HG02759 (cell line): Measurements from ENCODE around the gene MKRN2OS.

Experiments used
- ATAC-seq: cut with Tn5 transposase; IDR thresholded peaks from one replicate; pipeline ENCODE4 v1.9.1; 2021; ENCODE audit warnings: mild to moderate bottlenecking, moderate library complexity; ENCODE audit not compliant: unreplicated experiment

MKRN2OS gene, protein sequence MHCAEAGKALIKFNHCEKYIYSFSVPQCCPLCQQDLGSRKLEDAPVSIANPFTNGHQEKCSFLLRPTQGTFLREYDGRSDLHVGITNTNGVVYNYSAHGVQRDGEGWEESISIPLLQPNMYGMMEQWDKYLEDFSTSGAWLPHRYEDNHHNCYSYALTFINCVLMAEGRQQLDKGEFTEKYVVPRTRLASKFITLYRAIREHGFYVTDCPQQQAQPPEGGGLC

DNA sequence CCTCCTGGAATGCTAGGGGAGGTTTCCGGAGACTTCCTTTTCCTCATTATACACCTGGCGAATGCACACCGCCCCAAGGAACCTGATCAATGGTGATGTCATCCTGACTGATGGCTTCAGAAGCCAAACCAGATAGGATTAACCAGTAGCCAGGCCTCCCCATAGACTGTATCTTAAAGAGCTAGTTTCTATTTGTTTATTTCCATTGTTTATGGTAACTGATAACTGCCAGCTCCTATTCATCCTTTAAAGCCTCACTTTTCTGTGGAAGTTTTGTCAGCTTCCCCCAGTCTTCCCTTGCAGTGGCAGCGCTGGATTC is at the start of gene MKRN2OS:
MKRN2OS (minus strand) TSS at position 27 of the 319 bp plus-strand sequence. CDS start 35 bp downstream, outside the sequence.
- no peak for ATAC-seq

DNA sequence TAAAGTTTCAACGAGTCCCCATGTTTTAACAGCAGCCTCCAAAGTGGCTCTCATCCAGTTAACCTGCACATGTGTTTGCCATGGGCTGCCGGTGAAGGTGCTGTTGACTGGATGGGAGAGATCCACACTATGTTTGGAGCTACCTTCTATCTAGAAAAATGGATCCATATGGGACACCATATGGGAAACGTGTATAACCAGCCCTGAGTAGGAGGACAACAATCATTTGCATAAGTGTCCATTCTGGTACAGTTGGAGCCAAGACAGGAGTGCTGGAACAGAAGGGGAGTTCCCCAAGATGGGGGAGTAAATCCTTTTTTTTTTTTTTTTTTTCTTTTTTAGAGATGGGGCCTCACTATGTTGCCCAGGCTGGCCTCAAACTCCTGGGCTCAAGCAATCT is 48.2 kb upstream of the MKRN2OS start:
- no peak for ATAC-seq

DNA sequence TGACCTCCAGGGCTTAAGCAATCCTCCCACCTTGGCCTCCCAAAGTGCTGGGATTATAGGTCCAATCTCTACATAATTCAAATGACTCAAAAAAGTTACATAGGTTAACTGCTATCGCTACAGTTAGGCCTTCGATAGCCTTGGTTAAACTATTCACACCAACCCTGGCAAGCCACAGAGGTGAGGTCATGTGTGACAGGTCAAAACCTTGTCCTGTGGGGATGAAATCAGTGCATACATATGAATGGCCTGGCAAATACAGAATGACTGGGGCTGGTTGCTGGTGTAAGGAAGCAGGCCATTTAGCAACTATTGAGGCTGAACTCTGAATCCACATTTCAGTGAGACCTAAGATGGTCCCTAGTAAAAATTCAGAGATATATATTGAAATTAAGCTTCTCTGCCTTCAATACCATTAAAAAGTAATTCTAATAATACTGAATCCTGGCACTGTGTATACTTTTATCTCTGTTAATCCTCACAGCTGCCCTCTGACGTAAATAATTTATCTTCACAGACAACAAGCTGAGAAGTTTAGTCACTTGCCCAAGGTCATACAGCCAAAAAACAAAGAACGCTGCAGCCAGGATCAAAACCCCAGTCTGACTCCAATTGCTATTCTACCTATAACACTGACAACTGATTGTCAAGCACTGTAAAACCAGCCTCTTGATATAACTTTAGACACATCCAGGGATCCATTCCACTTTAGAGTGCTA is 46.9 kb upstream of the MKRN2OS start:
- ATAC-seq = no peak

DNA sequence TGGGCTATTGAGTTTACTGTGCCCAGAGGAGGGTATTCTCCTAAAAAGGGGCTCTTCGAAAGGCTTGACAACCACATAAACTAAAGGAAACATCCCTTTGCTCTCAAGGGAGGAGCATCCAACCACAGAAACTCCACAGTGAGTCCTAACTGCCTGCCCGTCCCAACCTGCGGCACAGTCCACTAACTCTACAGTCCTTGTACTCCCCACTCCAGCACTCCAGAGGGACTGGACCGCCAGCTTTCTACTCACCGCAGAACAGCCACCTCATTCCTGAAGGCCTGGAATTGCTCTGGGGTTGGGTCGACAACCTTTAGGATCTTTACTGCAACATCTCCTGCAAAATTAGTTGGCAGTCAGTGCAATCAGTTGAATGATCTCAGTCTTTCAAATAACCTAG is 46.2 kb upstream of the MKRN2OS start:
- no peak for ATAC-seq

DNA sequence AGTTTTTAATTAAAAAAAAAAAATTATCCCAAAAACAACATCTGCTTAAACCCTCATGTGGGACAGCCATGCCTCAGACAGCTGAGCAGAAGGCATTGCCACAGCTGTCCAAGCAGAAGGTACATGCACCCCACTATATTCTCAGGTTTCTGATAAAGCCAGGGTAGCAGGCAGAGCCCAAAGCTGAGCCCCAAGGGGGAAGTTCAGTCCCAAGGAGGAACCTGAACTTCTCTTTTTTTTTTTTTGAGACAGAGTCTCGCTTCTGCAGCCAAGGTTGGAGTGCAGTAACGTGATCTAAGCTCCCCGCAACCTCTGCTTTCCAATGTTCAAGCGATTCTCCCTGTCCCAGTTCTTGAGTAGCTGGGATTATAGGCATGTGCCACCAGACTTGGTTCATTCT is 44.8 kb upstream of the MKRN2OS start:
- ATAC-seq = no peak

DNA sequence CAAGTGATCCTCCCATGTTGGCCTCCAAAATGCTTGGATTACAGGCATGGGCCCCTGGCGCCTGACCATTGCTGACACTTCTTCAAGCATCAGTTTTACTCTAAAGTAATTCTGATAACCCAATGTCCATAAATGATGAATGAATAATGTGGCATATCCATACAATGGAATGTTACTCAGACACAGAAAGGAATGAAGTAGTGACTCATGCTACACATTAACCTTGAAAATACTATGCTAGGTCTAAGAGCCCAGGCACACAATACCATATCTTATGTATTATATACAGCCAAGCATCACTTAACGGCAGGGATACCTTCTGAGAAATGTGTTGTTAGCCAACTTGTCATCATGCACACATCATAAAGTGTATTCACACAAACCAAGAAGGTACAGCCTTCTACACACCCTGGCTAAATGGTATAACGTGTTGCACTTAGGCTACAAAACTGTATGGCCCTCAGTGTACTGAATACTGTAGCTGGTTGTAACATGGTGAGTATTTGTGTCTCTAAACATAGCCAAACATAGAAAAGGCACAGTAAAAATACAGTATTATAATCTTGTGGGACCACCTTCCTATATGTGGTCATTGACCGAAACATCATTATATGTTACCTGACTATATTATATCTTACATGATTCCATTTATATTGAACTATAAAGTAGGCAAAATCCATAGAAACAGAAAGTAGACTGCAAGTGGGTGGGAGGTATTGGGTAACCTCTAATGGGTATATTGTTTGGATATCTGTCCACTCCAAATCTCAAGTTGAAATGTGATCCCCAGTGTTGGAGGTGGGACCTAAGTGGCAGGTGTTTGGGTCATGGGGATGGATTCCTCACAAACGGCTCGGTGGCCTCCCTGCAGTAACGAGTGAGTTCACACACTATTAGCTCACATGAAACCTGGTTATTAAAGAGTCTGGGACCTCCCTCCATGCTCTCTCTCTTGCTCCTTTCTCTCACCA is 43.0 kb upstream of the MKRN2OS start:
- no peak for ATAC-seq

DNA sequence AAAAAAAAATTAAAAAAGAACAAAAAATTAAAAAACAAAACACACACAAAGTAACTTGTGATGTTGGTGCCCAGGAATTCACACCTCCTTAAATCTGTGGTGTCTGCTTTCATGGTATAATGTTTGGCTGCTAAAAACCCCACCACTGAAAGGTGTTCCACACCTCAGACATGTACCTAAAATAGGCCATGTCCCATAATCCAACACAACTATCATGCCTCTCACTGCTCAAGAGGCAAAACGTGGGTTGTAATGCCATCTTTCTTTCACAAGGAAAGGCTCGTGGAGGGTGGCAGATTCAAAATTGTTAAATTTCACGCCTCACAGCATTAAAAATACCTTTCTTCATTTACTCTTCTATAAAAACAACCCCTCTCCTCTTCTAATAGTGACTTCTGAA is 41.1 kb upstream of the MKRN2OS start:
- no peak for ATAC-seq

DNA sequence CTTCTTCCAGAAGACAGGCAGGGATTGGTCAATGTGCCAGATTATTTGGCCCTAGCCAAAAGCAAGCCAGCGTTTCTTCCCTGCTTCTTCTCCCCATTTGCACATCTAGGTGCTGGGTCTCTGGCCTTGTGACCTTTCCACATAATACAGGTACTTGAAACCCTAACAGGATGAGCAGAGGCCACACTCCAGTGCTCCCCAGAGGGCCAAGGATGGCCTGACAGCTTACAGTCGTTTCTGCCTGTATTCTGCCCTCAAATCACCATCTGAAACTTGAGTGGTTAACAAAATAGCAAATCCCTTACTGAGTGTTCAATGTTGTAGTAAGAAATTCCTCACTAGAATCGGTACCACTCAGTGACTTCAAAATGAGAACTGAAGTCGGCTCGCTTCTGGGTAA is 40.7 kb upstream of the MKRN2OS start:
- peak; percentile 68 for ATAC-seq

DNA sequence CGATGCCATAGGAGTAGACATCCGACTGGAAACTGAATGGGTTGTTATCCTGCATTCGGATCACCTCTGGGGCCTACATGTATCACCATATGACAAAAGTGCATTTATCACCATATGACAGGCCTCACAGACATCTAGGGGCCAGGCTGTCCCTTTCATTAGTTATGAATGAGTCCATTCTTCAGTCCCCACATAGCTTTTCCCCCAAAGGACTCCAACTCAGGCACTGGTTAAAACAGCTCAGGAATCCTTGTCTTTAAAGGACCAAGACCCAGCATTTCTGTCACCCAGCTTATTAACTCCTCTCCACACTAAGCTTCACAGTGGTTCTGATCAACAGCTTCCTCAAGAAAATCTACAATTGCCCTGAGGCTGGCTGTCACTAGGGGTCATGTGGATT is 39.9 kb upstream of the MKRN2OS start:
- ATAC-seq = no peak

DNA sequence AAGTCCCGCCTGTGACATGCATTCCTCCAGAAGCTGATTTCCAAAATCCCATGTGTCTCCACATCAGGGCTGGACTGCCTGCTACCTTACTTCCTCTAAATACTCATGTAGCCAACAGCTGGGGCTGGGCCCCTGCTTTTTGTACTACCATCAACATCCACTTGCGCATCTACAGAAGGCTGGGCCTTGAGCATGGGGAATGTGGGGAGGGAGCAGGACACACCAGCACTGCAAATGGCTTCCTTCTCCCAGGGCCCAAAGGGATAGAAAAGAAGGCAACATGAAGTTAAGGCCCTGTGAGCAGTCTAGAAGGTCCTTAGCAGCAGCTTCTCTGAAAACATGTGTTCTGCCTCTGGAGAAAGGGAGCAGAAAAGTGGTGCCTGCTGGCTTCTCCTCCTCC is 38.8 kb upstream of the MKRN2OS start:
- ATAC-seq = no peak

DNA sequence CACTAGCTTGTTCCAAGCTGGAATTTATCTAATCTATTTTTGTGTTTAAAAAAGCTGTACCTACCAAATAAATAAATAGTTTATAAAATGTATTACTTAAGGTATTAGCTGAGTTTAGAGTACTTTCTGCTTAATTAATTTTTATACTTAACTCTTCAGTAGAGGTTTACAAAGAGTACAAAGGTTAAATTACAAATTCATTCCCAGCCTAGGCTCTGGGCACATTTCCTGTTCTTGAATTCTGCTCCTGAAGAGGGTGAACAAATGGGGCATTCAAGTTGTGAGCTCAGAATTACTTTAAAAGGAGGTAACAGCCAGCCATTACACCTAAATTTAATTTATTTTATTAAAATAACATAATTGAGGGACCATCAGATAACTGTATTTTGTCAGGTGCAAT is 38.0 kb upstream of the MKRN2OS start:
- ATAC-seq = no peak

DNA sequence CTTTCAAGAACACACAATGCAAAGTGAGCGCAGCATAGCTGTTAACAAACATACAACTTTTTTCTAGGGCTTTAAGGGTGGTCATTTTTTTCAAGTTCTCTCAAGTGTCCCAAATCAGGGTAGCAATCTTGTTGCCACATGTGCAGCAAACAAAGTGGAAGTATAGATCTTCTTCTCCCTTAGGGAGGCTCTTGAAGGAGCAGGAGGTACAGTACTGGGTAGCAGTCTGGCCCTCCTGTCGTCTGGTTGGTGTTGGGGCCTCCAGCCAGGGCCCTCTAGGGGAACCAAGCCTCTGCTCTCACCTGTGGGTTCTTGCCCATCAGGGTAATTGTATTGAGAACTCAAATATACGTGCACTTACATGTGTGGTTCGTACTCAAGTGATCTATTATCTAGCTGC is 37.4 kb upstream of the MKRN2OS start:
- no peak for ATAC-seq

DNA sequence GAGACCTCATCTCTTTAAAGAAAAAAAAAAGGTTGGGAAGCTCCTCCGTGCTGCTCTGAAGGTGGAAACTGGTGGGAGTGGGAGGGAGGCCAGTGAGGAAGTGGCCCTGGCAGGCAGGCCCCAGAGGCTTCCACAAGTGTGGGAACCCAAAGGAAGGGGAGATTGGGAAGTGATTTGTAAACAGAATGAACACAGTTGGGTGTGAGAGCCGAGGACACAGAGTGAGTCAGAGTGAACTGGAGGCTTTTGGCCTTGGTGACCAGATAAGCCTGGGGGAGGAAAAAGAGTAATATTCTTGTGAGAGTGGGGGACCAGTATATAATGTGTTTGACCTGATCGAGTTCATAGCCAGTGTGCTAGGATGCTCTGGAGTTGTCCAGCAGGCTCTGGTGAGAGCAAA is 34.6 kb upstream of the MKRN2OS start:
- no peak for ATAC-seq

DNA sequence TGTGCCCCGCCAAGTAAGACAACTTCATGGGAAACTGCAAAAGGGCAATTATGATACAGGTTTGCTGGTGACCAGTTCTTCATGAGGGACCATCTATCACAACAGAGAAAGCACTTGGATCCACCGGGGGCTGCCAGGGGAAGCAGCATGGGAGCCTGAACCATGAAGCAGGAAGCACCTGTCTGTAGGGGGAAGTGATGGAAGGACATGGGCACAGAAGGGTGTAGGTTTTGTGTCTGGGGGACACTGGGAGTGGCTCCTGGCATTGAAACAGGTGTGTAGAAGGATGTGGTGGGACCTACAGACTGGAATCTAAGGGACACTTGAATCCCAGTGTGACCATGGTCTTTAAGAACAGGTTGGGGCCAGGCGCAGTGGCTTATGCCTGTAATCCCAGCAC is 34.2 kb upstream of the MKRN2OS start:
- ATAC-seq = no peak

DNA sequence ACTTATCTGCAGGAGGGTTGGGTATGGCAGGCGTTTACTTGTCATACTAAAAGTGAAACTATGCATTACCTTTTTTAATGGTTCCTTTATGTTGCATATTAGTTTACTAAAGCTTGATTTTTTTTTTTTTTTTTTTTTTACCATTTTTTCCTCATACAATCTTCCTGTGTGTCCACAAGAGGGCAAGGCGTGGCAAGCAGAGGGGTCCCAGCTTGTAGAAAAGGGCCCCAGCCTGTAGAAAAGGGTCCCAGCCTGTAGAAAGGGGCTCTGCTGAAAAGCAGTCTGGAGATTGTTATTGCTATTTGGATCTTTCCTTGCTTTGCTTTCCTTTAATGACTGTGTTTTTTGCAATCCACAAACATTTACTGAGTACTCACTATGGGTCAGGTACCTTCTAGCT is 33.4 kb upstream of the MKRN2OS start:
- ATAC-seq = no peak

DNA sequence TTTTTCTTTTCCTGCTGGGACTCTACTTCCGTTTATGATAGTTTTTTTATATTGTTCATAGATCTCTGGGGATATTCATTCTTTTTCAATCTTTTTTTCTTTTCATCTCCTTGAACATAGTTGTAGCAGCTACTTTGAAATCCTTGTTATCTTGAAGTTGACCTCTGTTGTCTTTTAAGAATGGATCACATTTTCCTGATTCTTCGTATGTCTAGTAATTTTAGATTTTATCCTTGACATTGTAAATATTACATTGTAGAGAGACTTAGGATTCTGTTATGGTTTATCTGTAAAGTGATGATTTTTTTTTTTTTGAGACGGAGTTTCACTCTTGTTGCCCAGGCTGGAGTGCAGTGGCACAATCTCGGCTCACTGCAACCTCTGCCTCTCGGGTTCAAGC is 32.1 kb upstream of the MKRN2OS start:
- no peak for ATAC-seq

DNA sequence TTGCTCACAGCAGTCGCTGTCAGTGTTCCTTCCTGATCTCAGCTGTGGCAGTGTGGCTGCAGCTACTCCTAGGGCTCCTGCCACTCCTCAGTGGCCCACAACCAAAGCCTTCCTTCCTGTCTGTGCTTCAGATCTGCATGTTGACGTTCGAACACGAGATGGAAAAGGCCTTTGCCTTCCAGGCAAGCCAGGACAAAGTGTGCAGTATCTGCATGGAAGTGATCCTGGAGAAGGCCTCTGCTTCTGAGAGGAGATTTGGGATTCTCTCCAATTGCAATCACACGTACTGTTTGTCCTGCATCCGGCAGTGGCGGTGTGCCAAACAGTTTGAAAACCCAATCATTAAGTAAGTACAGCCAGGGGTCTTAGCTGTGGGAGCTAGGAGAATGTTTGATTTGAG is 29.4 kb upstream of the MKRN2OS start:
- no peak for ATAC-seq

DNA sequence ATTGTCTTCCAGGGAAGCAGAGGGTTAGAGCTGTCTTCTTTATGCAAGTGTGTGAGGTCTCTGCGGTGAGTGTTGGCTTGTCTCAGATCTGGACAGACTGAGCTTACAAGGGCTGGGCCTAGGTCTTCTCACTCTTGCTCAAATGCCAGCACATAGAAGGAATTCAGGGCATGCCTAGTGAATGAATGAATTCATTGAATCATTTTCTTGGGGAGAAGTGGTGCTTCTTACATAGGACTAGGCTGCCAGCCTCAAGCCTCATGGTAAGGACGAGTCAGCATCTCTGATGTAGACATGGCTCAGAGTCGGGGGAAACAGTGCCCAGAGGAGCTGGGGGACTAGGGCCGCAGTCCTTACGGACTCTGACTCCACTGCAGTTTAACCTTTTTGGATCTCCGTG is 28.8 kb upstream of the MKRN2OS start:
- ATAC-seq = no peak

DNA sequence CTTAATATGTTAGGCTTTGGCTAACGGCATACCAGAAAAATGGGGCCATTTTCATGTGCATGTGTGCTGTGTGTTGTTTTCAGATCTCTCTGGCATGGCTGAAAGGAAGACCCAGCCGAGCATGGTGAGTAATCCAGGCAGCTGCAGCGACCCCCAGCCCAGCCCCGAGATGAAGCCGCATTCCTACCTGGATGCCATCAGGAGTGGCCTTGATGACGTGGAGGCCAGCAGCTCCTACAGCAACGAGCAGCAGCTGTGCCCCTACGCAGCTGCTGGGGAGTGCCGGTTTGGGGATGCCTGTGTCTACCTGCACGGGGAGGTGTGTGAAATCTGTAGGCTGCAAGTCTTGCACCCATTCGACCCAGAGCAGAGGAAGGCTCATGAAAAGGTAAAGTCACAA is 26.7 kb upstream of the MKRN2OS start:
- ATAC-seq = no peak

DNA sequence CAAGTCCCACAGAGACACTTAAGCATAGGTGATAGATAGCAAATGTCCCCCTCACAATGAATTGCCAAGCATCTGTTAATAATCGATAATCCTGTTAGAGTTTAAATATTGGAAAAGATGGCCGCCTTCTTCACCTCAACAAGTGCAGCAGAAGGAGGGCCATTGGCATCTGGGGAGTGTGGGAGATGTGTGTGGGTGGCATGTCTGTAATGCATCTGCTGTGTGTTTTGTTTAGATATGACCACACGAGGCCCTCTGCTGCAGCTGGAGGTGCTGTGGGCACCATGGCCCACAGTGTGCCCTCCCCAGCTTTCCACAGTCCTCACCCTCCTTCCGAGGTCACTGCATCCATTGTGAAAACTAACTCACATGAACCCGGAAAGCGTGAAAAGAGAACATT is 24.5 kb upstream of the MKRN2OS start:
- ATAC-seq = no peak

DNA sequence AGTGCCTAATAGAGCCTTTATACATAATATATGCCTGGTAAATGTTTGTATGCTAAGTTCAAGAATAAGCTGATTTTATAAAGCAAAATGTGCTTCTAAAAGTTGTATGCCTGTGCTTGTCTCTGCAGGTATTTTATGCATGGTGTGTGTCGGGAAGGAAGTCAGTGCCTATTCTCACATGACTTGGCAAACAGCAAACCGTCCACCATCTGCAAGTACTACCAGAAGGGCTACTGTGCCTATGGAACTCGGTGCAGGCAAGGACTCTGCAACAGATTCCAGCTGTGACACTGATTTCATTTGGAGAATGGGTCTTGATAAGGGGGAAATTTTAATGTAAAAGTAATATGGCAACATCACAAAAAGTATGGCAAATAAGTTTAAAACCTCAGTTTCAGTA is 23.4 kb upstream of the MKRN2OS start:
- ATAC-seq = no peak

DNA sequence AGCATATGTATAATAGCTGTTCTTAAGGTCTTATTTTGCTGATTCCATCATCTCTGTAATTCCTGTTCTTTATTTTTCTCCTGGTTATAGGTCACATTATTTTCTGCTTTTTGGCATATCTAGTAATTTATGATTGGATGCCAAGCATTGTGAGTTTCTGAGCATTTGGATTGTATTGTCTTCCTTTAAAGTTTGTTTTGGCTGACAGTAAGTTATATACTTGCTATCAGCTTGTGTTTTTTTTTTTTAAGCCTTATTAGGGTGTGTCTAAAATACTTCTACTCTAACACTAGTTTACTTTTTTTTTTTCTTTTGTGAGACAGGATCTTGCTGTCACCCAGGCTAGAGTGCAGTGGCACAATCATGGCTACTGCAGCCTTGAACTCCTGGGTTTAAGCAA is 21.7 kb upstream of the MKRN2OS start:
- no peak for ATAC-seq
